ENCODE results near the gene CHAD. TPM values are rescaled to one million over a fixed set of nuclear protein-coding genes. Genes with fewer than 3 reads are reported as not detected.

CHAD gene
- total and polyA plus RNA-seq, 2 of the 13 experiments (the other 11 are each of a cell fraction or from before 2014, with no cell fraction given), result 1.4 TPM; not detected in 1

GRCh38 chr17:50474523-50474922 is 5.8 kb upstream of the CHAD start:
- peaks cover 21% of the 10 kb centered on the region in 2 experiments; a peak in 4 of 5 replicates for H3K36me3 ChIP-seq (replicated peaks in 1 of 2; ENCODE audit: control insufficient read depth in 1 of 2, insufficient read depth in 2 of 2, low read length in 2 of 2)
- no peak overlapping the region for H3K9ac ChIP-seq (ENCODE audit: insufficient read depth, low read depth, low read length)
- DNase-seq (ENCODE audit: low spot score) (no peak), FAIRE-seq (no peak), ATAC-seq (no peak)
- 84% methylated on average over 6 of the region's 6 CpGs for WGBS (ENCODE audit: low lambda C conversion rate)
- no peaks in the 10 kb centered on the region for H3K9me3 ChIP-seq (ENCODE audit: low read length)
- BruUV-seq (replicated peaks), result TSS peak; percentile 37
- peaks cover under 1% of the 10 kb centered on the region; the same call in 1 of the 2 replicates for H4K20me1 ChIP-seq (ENCODE audit: insufficient read depth, low read length)
- intact Hi-C loops (cut with micrococcal nuclease; ENCODE audit: unreplicated experiment) (no loop called here), in situ Hi-C loops (cut with HindIII; ENCODE audit: extremely low pct_ligation_motif_present, low pct_unique_long_range_greater_than_20kb) (no loop called here)
- no peak overlapping the region for H3K4me2 ChIP-seq (ENCODE audit: low read depth, low read length)
- TF ChIP-seq ZNF614 (CRISPR knock-in tag; IDR thresholded peaks at IDR 0.05; ENCODE audit: borderline replicate concordance), result no peak
- TF ChIP-seq ZNF468 (CRISPR knock-in tag; IDR thresholded peaks at IDR 0.05), result no peak
- TF ChIP-seq AHDC1 (CRISPR knock-in tag; IDR thresholded peaks at IDR 0.05; ENCODE audit: borderline replicate concordance), result no peak
- no peak for TF ChIP-seq ZNF124 (CRISPR knock-in tag; IDR thresholded peaks at IDR 0.05)
- no peak for TF ChIP-seq ZNF879 (CRISPR knock-in tag; IDR thresholded peaks at IDR 0.05)
- TF ChIP-seq ZNF775 (CRISPR knock-in tag; IDR thresholded peaks at IDR 0.05; ENCODE audit: borderline replicate concordance), result no peak
- TF ChIP-seq KMT2B (CRISPR knock-in tag; IDR thresholded peaks at IDR 0.05), result no peak
- no peak for TF ChIP-seq LCORL (IDR thresholded peaks at IDR 0.05)
- no peak for TF ChIP-seq LCORL (CRISPR knock-in tag; IDR thresholded peaks at IDR 0.05)
- H3K79me2 ChIP-seq (ENCODE audit: insufficient read depth, low read length), result no peaks in the 10 kb centered on the region
- H3K27me3 ChIP-seq (ENCODE audit: control insufficient read depth in 1 of 2, insufficient read depth in 2 of 2, low read length in 2 of 2), result no peaks in the 10 kb centered on the region
- no peak overlapping the region for H3K27ac ChIP-seq (ENCODE audit: extremely low read length, insufficient read depth, low read length)
- ChIA-PET CTCF (ENCODE audit: low intra/inter-chr PET ratio, low total read pairs) (no interaction called here), POLR2A (no interaction called here)
- H2AFZ ChIP-seq (ENCODE audit: low read length), result no peak overlapping the region
- no peak overlapping the region for H3K4me3 ChIP-seq (replicated peaks in 1 of 3; ENCODE audit: insufficient read depth in 1 of 3, low read depth in 2 of 3, low read length in 3 of 3)
- peaks cover 36% of the 10 kb centered on the region for H3K4me1 ChIP-seq (ENCODE audit: insufficient read depth, low read length)
